Neural progenitor cell (in vitro differentiated cells): ENCODE measurements around the gene ARHGAP30.

ENCODE experiments used
- CTCF ChIP-seq: fragments of 200-600 bp; sonication (generic); IDR thresholded peaks from 2 replicates; pipeline ENCODE4 v1.5.1; 2017; ENCODE audit warnings: antibody characterized with exemption, mild to moderate bottlenecking
- EZH2 ChIP-seq: fragments of 200-600 bp; sonication (generic); IDR thresholded peaks from 2 replicates; pipeline ENCODE4 v1.6.1; 2017; ENCODE audit warnings: antibody characterized with exemption, mild to moderate bottlenecking, moderate library complexity
- EZH2phosphoT487 ChIP-seq: fragments of 200-600 bp; sonication (generic); IDR thresholded peaks from 2 replicates; pipeline ENCODE4 v1.6.1; 2017; ENCODE audit warnings: antibody characterized with exemption

DNA sequence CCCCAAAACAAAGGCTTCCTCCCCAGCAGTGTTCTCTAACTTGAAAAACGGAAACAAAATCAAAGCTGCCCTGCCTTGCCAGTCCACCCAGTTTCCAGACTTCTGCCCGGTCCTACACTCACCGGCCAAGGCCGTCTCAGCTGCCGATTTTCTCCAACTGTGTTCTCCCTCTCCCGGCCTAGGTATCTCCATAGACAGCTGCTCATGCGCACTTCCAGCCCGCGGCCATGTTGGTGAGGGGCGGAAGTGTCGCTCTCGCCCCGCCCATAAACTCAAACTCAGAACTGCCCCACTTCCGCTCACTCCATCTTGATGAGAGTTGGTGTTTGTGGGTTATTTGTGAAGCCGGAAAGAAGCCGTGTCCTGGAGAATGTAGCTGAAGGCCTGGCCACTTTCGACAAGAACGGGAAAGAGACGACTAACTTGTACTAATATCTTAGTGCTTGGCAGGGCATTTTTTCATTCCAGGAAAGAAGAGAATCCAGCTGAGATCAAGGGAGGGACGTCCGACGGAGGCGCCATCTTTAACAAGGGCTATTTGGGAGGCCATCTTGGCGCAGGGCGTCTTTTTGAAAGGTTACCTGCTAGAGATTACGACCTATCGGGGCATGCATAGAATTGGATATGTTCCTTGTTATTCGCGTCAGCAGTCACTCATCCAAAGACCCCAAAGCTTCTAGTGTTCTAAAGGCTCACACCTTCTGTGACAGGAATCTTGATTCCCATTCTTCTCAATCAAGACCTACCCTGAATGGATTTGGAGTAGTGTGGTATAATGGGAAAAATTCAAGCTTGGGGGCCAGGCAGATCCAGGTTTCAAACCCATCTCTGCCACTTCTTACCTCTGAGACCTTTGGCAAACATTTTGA is 23.7 kb downstream of the ARHGAP30 start, which contains the start of gene USF1:
- TF ChIP-seq CTCF: no peak
- TF ChIP-seq EZH2: peak; percentile 80
- peak; percentile 37 for TF ChIP-seq EZH2phosphoT487
